D721Med (cell line): Measurements from ENCODE around the gene PEPD.

ENCODE experiments used
- DNase-seq: peaks from one replicate; pipeline ENCODE4 v3.0.0; 2011; ENCODE audit warnings: low spot score; ENCODE audit not compliant: insufficient read length
- FAIRE-seq: peaks from 2 replicates; lab custom pipeline; 2011; peaks lifted over from hg19 to GRCh38; lab: Jason Lieb, UNC
- TF ChIP-seq, protein P1 (sequence below): IDR thresholded peaks from 2 replicates; pipeline ENCODE4 v1.5.1; 2012; ENCODE audit warnings: mild to moderate bottlenecking, control low read depth; ENCODE audit not compliant: insufficient read depth; ENCODE audit errors: missing control alignments

Gene PEPD

GRCh38 chr19:33520048-33520643, 1.4 kb downstream of the PEPD start:
- FAIRE-seq (no peak), DNase-seq (no peak)
- TF ChIP-seq, protein P1, sequence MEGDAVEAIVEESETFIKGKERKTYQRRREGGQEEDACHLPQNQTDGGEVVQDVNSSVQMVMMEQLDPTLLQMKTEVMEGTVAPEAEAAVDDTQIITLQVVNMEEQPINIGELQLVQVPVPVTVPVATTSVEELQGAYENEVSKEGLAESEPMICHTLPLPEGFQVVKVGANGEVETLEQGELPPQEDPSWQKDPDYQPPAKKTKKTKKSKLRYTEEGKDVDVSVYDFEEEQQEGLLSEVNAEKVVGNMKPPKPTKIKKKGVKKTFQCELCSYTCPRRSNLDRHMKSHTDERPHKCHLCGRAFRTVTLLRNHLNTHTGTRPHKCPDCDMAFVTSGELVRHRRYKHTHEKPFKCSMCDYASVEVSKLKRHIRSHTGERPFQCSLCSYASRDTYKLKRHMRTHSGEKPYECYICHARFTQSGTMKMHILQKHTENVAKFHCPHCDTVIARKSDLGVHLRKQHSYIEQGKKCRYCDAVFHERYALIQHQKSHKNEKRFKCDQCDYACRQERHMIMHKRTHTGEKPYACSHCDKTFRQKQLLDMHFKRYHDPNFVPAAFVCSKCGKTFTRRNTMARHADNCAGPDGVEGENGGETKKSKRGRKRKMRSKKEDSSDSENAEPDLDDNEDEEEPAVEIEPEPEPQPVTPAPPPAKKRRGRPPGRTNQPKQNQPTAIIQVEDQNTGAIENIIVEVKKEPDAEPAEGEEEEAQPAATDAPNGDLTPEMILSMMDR = no peak

- FAIRE-seq (no peak), DNase-seq (no peak)
- TF ChIP-seq, protein P1 = no peak
Measured at GRCh38 chr19:33519416-33519815, 2.2 kb downstream of the PEPD start.

- TF ChIP-seq, protein P1 = no peak
- FAIRE-seq (no peak), DNase-seq (no peak)
Measured at GRCh38 chr19:33518541-33518940, 3.0 kb downstream of the PEPD start.

GRCh38 chr19:33517922-33518321, 3.7 kb downstream of the PEPD start:
- no peak for FAIRE-seq
- no peak for DNase-seq
- TF ChIP-seq, protein P1 = no peak

- TF ChIP-seq, protein P1 = no peak
- no peak for FAIRE-seq
- DNase-seq = no peak
Measured at GRCh38 chr19:33515921-33516320, 5.7 kb downstream of the PEPD start.

DNA sequence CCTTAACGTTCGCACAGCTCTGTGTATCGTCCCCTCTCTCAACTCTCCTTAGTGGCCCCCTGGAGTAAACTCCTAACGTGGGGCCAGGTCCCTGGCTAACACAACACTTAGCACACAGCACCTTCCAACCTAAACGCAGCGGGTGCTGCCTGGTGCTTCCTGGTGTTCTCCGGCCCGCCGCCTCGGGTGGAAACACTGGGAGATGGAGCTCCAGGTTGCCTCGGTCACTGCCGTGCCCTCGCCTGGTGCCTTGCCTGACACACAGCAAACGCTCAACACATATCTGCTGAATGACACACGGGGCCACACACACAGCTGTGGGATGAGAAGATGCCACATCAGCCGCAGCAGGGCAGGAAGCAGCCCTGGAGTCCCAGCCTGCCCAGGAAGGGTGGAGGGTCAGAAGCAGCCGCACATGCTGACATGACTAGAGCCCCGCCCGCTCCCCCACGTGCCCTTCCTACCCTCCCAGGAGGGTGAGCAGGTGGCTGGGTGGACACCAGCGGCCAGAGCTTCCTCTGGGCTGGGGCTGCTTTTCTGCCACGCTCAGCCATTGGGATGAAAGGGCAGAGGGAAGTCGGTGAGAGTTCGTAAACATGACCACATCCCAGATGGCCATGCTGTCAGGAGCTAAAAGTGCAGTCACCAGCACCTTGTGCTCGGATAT, 6.6 kb downstream of the PEPD start:
- no peak for DNase-seq
- TF ChIP-seq, protein P1 = no peak
- no peak for FAIRE-seq

GRCh38 chr19:33513424-33513823, 8.2 kb downstream of the PEPD start:
- TF ChIP-seq, protein P1 = no peak
- FAIRE-seq = no peak
- no peak for DNase-seq
